Measurements from ENCODE around the gene MAP4K2.

GRCh38 chr11:64745189-64745520, 57.9 kb downstream of the MAP4K2 start:
- TF ChIP-seq RARB (CRISPR knock-in tag; IDR thresholded peaks at IDR 0.05) (no peak), ZNF8 (CRISPR knock-in tag; IDR thresholded peaks at IDR 0.05) (no peak), ZFP30 (CRISPR knock-in tag; IDR thresholded peaks at IDR 0.05) (no peak)
